Renal cortex interstitium (tissue), 11 donors: ENCODE measurements around the gene TMCO4. TPM values are rescaled to one million over a fixed set of nuclear protein-coding genes. Genes with fewer than 3 reads are reported as not detected.

Experiments
- DNase-seq, 11 donors: peaks; one replicate each; pipeline ENCODE4 v3.0.0-alpha.2; 2013; ENCODE audit warnings: low read depth in 9 of 11, low spot score in 4 of 11; ENCODE audit errors: extremely low read depth in 1 of 11
- polyA plus RNA-seq, 3 donors: library from polyadenylated mRNA; unstranded; fragments of 120-200 nt; gene quantifications; one replicate each; pipeline ENCODE4 v1.2.1, GENCODE V29; 2013; ENCODE audit not compliant: insufficient read length in 3 of 3

Gene TMCO4
- polyA plus RNA-seq, 3 donors, result 13.9 to 20.7 (median 18.0) TPM

- DNase-seq, result no peak
These were observed 94.3 kb downstream of the TMCO4 start for GRCh38 chr1:19705464-19705863.

- DNase-seq, result peak in 7 of 11 donors; percentile 57 to 65 (median 59)
These were observed 95.2 kb downstream of the TMCO4 start for GRCh38 chr1:19704247-19705113.

DNA sequence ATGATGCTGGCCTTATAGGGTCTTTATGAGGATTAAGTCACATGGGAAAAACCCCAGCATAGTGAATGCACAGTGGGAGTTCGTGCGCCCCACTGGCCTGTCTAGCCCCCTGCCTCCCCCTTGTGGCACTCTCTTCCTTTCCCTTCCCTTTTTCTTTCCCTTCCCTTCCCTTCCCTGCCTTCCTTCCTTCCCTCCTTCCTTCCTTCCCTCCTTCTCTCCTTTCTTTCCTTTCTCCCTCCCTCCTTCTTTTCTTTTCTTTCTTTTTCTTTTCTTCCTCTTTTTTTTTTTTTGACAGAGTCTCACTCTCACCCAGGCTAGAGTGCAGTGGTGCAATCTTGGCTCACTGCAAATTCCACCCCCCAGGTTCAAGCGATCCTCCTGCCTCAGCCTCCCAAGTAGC lies 96.4 kb downstream of the TMCO4 start:
- no peak for DNase-seq

DNA sequence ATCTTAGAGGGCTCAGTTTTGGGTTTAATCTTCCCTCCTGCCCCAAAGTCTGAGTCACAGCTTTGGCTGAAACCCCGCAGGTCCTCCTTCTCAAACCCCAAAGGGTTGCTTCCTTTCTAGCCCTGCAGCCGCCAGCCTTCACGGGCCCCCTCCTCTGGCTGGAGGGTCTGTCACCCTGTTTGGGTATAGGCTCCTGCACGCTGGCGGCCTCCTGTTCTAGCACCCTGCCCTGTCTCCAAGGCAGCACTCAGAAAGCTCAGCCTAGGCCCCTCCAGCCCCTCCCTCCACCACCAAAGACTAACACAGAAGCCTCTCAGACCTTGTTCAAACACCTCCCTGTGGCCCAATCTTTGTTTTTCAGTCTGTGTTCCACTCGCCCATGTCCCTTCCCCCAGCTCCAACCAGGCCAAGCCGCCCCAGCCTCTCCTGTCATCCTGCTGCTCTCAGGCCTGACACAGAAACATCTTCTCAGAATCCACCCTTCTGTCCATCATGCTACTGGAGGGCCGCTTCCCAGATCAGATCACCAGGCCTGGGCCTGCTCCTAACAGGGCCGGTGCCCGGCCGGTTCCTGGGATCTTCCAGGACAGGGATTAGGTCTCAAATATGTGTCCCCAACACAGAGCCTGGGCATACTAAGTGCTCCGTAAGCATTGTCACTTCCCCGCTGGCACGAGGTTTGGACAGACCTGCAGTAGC lies 99.5 kb downstream of the TMCO4 start:
- DNase-seq, result no peak

- DNase-seq, result no peak
These were observed 101.5 kb downstream of the TMCO4 start for GRCh38 chr1:19698181-19698580.

GRCh38 chr1:19696820-19697219 lies 102.9 kb downstream of the TMCO4 start:
- DNase-seq, result no peak

DNA sequence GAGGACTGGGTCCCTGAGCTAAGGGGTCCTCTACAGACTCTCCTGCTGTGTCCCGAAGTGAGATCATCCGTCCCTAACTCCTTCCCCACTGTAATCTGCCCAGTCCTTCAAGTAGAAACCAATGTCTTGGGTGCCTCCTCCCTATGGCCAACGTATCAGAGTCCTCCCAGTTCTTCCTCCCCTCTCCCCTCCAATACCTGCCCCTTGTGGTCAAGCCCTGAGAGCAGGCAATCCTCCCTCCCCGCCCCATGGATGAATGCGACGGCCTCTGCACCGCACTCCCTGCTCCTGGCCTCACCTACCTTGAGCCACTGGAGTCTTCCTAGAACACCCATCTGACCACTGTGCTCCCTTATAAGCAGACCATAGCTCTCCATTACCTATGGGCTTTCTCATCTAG lies 103.9 kb downstream of the TMCO4 start:
- no peak for DNase-seq

GRCh38 chr1:19694298-19694697 lies 105.4 kb downstream of the TMCO4 start:
- DNase-seq, result no peak

DNA sequence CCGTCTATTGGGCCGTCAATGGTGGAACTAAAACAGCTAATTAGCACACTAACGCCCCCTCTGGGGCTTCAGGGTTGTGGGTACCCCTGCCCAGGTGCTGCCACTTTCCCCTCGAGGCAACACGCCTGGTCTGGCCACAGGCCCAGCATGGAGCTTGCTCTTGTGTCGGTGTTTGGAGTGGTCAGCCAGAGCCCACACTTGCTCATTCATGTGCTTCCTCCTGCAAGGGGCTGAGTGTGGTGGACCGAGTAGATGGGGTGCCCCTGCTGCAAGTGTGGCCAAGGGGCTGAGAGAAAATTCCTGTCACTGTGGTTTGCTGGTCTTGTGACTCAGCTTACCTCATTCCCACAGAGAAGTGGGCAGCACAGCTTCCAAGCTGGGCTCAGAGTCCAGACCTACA lies 109.4 kb downstream of the TMCO4 start:
- no peak for DNase-seq

DNA sequence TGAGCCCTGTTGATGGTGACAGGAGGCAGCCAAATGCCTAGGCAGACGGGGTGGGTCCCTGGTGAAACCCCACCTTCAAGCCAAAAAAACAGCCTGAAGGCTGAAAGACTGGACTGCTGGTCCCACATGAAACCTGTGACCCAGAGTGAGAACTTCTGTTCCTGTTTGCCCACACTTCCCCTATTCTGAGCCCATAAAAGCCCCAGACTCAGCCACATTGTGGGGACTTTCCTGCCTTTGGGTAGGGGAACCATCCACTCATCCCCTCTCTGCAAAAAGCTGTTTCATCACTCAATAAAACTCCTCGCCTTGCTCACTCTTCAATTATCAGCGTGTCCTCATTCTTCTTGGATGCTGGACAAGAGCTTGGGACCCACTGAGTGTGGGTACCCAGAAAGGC lies 109.9 kb downstream of the TMCO4 start:
- DNase-seq, result no peak

DNA sequence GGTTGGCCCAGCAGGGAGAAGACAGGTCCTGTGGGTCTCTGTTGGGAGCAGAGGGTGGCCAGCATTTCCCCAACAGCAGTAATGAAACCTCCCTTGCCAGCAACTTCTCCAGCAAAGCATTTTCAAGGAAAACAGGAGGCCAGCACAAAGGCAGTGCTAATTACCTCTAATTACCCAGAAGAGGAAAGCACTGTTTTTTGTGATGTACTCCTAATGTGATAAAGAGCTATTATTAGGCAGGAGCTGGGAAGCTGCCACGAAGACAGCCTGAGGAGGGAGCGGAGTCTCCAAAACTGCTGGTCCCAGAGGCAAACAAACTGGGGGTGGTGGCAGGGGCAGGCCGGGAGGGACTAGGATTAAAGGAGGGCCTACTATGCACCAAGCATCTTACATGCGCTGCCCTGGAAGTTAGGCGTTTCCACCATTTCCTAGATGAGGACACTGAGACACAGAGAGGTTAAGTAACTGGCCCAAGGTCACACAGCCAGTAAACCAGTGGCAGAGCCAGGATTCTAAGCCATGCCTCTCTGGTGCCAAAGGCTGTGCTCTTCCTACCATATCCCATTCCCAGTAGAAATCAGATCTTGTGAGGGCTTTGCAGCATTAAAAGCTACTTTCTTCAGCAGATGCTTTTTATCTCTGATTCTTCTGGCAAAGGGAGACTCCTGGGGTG lies 110.5 kb downstream of the TMCO4 start:
- DNase-seq, result no peak

DNA sequence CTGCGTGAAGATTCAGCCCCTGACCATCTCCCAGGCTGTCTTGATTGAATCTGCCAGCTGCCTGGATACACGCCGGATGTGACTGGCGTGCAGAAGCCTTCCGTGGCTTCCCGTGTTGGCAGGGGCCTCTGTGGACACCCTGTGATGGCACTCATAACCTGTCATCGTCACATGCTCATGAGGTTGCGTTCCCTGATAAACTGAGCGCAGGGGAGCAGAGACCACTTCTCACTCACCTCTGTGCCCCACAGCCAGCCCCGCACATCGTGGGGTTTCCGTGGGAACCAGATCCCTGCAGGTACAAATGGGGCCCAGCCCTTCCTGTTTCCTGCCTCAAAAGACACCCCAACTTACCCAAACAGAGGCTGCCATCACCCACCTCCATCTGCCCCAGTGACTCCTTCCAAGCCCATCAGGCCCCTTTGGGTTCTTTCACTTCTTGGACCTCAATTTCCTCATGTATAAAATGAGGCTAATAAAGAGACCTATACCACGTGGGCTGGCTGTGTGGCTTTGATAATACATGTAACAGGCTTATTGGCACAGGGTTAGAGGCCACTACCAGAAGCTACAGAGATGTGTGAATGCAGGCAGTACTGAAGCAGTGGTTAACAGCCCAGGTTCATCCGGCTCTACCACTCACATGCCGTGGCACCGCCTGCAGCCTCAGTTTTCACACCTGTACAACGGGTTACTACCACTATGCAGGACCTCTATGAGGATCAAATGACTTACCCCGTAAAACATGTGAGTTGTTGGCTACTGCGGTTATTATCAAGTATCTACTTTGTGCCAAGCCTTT lies 111.5 kb downstream of the TMCO4 start:
- DNase-seq, result no peak

- DNase-seq, result no peak
These were observed 112.3 kb downstream of the TMCO4 start for GRCh38 chr1:19687414-19687813.

GRCh38 chr1:19685994-19686393 lies 113.7 kb downstream of the TMCO4 start:
- no peak for DNase-seq

DNA sequence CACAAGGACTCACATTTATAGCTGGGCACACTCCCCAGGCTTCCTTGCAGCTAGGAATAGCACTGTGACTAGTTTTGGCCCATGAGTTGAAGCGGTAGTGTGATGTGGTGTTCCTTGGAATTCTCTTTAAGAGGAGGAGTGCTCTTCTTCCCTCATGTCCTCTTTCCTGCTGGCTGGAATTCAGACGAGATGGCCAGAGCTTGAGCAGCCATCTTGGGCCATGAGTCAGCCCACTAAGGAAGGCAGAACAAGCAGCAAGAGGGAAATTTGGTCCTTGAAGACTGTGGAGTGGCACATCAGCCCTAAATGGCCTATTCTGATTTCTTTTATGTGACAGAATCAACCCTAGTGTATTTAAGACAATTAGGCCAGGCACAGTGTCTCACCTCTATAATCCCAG lies 115.0 kb downstream of the TMCO4 start:
- no peak for DNase-seq

GRCh38 chr1:19683351-19683750 lies 116.4 kb downstream of the TMCO4 start:
- DNase-seq, result no peak

- DNase-seq, result no peak
These were observed 116.8 kb downstream of the TMCO4 start for GRCh38 chr1:19682901-19683300.

GRCh38 chr1:19682257-19682656 lies 117.5 kb downstream of the TMCO4 start:
- DNase-seq, result no peak

GRCh38 chr1:19680644-19681043 lies 119.1 kb downstream of the TMCO4 start:
- DNase-seq, result no peak
